Skeletal muscle satellite cell (primary cell): ENCODE results near the gene ZNF610.
A peak's percentile ranks its signal among the peaks of the same experiment; 100 is the strongest.
"Not testable (repeated sequence)": the region's sequence is repeated elsewhere in the genome, so short reads cannot be mapped to it uniquely, and the experiment has no call there.

Experiments used
- H3K27me3 ChIP-seq: 2 replicates; pipeline ENCODE4 v1.7.0; 2013; ENCODE audit warnings: low read length; ENCODE audit not compliant: control insufficient read depth, insufficient read depth
- H3K36me3 ChIP-seq: 2 replicates; pipeline ENCODE4 v1.7.0; 2013; ENCODE audit warnings: mild to moderate bottlenecking, control low read depth, low read length; ENCODE audit not compliant: insufficient read depth
- H3K4me1 ChIP-seq: 2 replicates; pipeline ENCODE4 v1.7.0; 2013; ENCODE audit warnings: low read length; ENCODE audit not compliant: control insufficient read depth, insufficient read depth
- H3K4me2 ChIP-seq: 2 replicates; pipeline ENCODE4 v1.7.0; 2013; ENCODE audit warnings: mild to moderate bottlenecking, low read length
- H3K4me3 ChIP-seq: 2 replicates; pipeline ENCODE4 v1.7.0; 2013; ENCODE audit warnings: low read length
- H3K9ac ChIP-seq: 2 replicates; pipeline ENCODE4 v1.7.0; 2013; ENCODE audit warnings: mild to moderate bottlenecking, low read depth, low read length, moderate library complexity
- H3K9me3 ChIP-seq: replicated peaks from 2 replicates; pipeline ENCODE4 v1.7.0; 2013; ENCODE audit warnings: mild to moderate bottlenecking, control low read depth, low read length

The ZNF610 gene

DNA sequence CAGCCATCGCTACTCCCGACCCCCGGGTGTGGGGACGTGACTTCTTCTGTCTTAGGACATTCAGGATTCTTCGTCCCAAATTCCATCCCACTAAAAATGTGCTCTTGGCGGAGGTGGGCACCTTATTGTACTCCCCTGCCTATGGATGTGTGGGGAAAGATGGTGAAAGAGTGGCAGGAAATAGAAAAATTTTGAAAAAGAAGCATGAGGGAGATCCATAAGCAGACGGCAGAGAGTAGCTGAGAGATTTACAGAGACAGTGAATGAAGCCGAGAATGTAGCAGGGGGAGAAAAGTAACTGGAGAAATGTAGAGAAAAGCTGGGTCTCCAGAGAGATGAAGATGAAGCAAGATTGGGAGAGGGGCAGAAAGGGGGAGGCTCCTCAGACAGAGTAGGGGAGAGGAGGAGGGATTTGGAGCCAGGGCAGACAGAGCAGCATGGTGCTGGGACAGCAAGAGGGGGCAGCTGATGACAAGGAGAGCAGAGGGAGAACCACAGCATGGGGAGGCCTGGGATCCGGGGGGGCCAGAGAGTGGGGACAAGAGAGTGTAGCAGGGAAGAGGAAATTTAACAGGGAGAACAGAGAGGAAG, 843 bp downstream of the ZNF610 start:
- Histone ChIP-seq H3K9ac (peak overlapping the region; percentile 99), H3K4me3 (peak overlapping the region; percentile 95), H3K27me3 (no peaks in the 10 kb centered on the region), H3K4me1 (no peaks in the 10 kb centered on the region), H3K36me3 (no peaks in the 10 kb centered on the region), H3K4me2 (peak overlapping the region; percentile 93), H3K9me3 (peaks cover 15% of the 10 kb centered on the region)

DNA sequence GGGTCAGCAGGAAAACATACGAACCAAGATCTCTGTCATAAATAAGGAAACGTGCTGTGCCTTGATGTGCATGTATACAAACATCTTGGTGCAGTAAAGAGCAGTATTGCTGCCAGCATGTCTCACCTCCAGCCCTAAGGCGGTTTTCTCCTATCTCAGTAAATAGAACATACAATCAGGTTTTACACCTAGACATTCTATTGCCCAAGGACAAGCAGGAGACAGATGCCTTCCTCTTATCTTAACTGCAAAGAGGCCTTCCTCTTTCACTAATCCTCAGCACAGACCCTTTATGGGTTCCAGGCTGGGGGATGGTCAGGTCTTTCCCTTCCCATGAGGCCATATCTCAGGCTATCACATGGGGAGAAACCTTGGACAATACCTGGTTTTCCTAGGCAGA, 3.0 kb downstream of the ZNF610 start:
- not testable (repeated sequence) for H3K27me3 ChIP-seq, H3K4me1 ChIP-seq, H3K9ac ChIP-seq, H3K36me3 ChIP-seq, H3K9me3 ChIP-seq, H3K4me2 ChIP-seq, H3K4me3 ChIP-seq

DNA sequence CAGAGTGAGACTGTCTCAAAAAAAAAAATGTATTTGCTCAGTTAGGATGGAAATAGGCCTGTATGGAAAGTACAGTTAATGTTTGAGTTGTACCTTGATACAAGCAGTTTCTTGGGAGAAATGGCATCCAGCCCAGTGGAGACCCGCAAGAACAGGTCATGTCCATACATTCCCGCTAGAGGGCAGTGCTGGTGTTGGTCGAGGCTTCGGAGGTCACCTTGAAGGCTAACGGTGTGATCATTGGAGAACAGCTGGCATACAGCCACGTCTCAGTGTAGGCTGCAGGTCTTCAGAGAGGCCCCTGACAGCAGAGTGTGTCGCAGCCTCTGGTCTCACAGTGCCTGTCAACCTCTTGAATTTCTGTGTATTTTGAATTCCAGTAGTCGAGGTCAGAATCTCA, 7.5 kb downstream of the ZNF610 start:
- no peak overlapping the region for H3K9ac ChIP-seq
- no peaks in the 10 kb centered on the region for H3K4me1 ChIP-seq
- no peak overlapping the region for H3K4me2 ChIP-seq
- H3K4me3 ChIP-seq = no peak overlapping the region
- H3K9me3 ChIP-seq = peaks cover 5% of the 10 kb centered on the region
- H3K36me3 ChIP-seq = no peaks in the 10 kb centered on the region
- H3K27me3 ChIP-seq = no peaks in the 10 kb centered on the region

DNA sequence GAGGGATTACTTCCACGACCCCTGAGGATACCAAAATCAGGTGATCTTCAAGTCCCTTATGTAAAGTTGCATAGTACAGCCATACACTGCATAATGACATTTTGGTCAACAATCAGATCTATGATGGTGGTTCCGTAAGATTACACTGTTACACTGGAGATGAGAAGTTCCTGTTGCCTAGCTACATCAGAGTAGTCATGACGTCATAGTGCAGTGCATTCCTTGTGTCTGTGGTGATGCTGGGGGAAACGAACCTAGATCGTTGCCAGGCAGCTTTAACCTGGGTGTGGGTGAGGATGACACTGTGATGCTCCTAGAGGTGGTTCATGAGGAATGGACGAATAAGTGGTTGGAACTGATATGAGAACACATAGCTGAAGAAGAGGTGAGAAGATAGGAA, 9.1 kb downstream of the ZNF610 start:
- Histone ChIP-seq H3K9ac (no peak overlapping the region), H3K4me3 (no peak overlapping the region), H3K4me2 (no peak overlapping the region), H3K4me1 (no peaks in the 10 kb centered on the region), H3K27me3 (no peaks in the 10 kb centered on the region), H3K9me3 (peaks cover 5% of the 10 kb centered on the region), H3K36me3 (no peaks in the 10 kb centered on the region)

DNA sequence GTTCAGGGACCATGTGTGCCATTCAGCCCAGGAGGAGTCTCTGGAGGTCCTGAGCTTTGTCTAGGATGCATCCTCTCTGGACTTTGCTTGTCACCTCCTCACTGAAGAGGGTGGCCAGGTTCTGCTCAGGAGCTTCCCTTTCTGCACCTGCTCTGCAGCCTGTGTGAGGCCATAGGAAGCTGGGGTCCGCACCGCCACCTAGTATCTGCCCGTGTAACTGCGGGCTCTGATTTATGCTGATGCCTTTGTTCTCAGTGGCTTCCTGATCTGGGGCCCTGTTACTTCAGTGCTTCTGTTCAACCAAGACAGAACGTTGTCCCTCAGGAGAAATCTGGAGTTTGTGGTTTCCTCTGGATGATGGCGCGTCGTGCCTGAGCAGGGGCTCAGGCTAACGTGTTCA, 15.5 kb downstream of the ZNF610 start:
- H3K36me3 ChIP-seq = peaks cover 3% of the 10 kb centered on the region
- no peak overlapping the region for H3K9ac ChIP-seq
- no peaks in the 10 kb centered on the region for H3K9me3 ChIP-seq
- no peaks in the 10 kb centered on the region for H3K27me3 ChIP-seq
- no peak overlapping the region for H3K4me2 ChIP-seq
- H3K4me1 ChIP-seq = no peaks in the 10 kb centered on the region
- H3K4me3 ChIP-seq = no peak overlapping the region

DNA sequence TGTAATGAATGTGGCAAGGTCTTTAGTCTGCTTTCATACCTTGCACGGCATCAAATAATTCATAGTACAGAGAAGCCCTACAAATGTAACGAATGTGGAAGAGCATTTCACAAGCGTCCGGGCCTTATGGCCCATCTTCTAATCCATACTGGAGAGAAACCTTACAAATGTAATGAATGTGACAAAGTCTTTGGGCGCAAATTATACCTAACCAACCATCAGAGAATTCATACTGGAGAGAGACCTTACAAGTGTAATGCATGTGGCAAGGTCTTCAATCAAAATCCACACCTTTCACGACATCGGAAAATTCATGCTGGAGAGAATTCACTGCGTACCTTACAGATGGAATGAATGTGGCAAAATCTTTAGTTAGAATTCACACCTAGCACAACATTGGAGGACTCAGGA, 30.4 kb downstream of the ZNF610 start:
- H3K4me2 ChIP-seq = no peak overlapping the region
- H3K9me3 ChIP-seq = peaks cover 30% of the 10 kb centered on the region
- no peak overlapping the region for H3K9ac ChIP-seq
- H3K4me3 ChIP-seq = no peak overlapping the region
- H3K27me3 ChIP-seq = no peaks in the 10 kb centered on the region
- no peaks in the 10 kb centered on the region for H3K4me1 ChIP-seq
- peaks cover 9% of the 10 kb centered on the region for H3K36me3 ChIP-seq

DNA sequence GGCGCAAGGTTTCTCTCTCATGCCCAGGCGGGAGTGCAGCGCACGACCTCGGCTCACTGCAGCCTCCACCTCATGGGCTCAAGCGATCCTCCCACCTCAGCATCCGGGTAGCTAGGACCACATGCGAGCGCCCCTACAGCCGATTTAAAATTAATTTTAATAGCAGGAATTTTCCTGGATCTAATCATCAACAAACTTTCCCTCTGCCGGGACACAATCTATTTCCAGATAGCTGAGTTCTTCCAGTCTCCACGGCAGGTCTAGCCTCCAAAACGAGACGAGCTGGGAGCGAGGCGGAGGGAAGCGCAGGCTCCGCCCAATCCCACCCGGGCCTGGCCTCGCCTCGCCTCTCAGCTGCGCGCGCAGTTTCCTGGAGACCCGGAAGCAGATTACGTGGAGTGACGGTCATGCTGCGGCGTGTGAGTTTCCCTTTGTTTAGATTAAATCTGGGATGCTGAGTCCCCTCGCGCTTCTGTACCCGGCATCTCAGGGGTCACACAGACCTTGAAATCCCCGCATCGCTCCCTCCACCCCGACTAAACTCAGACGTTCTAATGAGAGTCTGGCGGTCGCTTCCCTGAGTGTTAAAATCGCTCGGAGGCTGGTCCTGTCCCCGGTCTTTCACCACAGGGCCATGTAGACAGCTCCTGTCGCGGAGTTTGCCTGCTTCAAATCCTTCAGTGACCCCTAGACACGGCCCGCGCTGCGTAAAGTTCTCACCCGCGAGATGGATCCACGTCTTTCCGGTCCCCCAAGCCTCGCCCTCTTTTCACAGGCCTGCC, 33.7 kb downstream of the ZNF610 start, which contains the start of gene ZNF880:
Gene ZNF880, plus strand, starts transcription at position 365 of the 782 bp plus-strand sequence. Its CDS starts 43 bp downstream, at position 408.
- no peaks in the 10 kb centered on the region for H3K27me3 ChIP-seq

DNA sequence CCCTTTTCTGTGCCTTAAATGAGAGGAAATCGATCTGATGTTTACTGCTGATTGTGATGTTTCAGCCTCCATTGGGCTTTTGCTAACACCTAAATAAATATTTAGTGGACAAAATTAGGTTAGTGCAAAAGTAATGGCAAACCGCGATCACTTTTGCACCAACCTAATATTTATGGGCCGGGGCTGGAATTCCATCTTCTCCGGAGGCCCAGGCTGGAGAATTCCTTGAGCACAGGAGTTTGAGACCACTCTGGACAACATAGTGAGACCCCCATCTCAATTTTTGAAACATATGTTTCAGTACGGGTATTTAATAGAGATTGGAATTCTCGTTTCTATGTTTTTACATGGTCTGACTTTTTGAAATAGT, 34.3 kb downstream of the ZNF610 start:
- no peaks in the 10 kb centered on the region for H3K4me1 ChIP-seq
- H3K4me2 ChIP-seq = peak overlapping the region; percentile 87
- H3K4me3 ChIP-seq = peak overlapping the region; percentile 98
- H3K36me3 ChIP-seq = peaks cover 31% of the 10 kb centered on the region
- H3K9me3 ChIP-seq = peaks cover 28% of the 10 kb centered on the region
- no peaks in the 10 kb centered on the region for H3K27me3 ChIP-seq
- peak overlapping the region; percentile 99 for H3K9ac ChIP-seq

More for the DNA sequence above, 33.7 kb downstream of the ZNF610 start, which contains the start of gene ZNF880:
- Histone ChIP-seq H3K9ac (peak within 1 kb of the TSS; percentile 99), H3K4me1 (no peaks in the 10 kb centered on the region), H3K4me3 (peak within 1 kb of the TSS; percentile 98), H3K9me3 (peaks cover 32% of the 10 kb centered on the region), H3K36me3 (peaks cover 28% of the 10 kb centered on the region), H3K4me2 (peak within 1 kb of the TSS; percentile 87)

DNA sequence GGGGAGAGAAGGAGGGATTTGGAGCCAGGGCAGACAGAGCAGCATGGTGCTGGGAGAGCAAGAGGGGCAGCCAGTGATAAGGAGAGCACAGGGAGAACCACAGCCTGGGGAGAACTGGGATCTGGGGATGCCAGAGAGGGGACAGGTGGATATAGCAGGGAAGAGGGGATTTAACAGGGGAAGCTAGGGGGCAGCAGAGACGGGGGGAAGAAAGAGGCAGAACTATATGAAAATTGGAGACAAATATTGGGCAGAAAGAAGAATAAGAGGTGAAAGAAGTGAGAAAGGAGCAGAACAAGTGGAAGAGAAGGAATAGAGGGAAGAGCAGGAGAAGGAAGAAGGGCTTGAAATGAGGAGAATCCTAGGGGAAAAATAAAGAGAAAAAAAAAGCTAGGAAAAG, 55.1 kb downstream of the ZNF610 start:
- H3K4me3 ChIP-seq = no peak overlapping the region
- no peaks in the 10 kb centered on the region for H3K4me1 ChIP-seq
- H3K27me3 ChIP-seq = no peaks in the 10 kb centered on the region
- peaks cover 16% of the 10 kb centered on the region for H3K36me3 ChIP-seq
- no peak overlapping the region for H3K4me2 ChIP-seq
- H3K9me3 ChIP-seq = peaks cover 18% of the 10 kb centered on the region
- no peak overlapping the region for H3K9ac ChIP-seq

DNA sequence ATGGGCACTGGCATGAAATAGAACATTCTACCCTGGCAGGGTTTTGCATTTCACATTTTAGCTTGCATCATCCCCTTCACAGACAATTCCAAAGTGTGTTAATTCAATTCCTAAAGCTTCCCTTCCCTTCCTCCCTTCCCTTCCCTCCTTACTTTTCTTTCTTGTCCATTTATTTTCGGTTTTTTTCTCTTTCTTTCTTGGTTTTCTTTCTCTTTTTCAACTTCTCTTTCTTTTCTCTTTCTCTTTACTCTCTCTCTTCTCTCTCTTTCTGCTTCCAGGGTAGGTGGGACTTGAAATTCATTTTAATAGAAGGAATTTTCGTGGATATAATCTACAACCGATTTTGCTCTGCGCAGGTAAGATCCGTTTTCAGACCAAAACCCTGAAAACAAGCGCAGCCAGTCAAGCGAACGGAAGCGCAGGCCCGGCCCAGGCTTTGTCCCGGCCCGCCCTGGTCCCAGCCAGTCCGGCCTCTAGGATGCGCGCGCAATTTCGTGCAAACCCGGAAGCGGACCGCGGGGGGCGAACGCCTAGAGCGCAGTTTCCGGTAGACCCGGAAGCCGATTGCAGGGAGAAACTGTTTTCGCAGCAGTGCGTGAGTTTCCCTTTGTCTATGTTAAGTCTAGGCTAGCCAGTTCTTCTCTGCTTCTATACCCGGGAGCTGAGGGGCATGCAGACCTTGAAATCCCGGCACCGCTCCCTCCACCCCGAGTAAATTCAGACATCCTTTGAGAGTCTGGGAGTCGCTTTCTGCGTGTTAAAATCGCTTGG, 61.5 kb downstream of the ZNF610 start, which contains the start of gene ZNF528:
Gene ZNF528, plus strand, starts transcription at position 540 of the 771 bp plus-strand sequence. CDS start 4,165 bp downstream, outside the sequence.
- Histone ChIP-seq H3K4me3 (peak within 1 kb of the TSS; percentile 93), H3K36me3 (peaks cover 37% of the 10 kb centered on the region), H3K27me3 (no peaks in the 10 kb centered on the region), H3K4me2 (peak within 1 kb of the TSS; percentile 91), H3K9me3 (peaks cover 6% of the 10 kb centered on the region), H3K9ac (peak within 1 kb of the TSS; percentile 95), H3K4me1 (peaks cover 14% of the 10 kb centered on the region)

DNA sequence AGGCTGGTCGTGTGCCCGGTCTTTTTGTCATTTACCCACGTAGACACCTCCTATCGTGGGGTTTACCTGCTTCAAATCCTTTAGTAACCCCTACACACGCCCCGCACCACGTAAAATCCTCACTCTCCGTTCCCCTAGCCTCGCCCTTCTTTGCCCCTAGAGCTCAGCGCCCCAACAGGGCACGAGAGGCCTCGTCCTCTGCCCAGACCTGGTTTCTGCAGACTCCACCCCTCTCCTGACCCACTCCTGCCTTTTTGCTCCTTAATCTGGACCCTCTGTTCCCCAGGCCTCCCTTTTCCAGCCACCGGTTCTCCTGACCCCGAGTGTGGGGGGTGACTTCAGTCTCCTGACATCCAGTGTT, 62.0 kb downstream of the ZNF610 start:
- peak overlapping the region; percentile 95 for H3K9ac ChIP-seq
- H3K27me3 ChIP-seq = no peaks in the 10 kb centered on the region
- H3K4me2 ChIP-seq = peak overlapping the region; percentile 91
- peaks cover 14% of the 10 kb centered on the region for H3K4me1 ChIP-seq
- H3K9me3 ChIP-seq = peaks cover 6% of the 10 kb centered on the region
- peaks cover 42% of the 10 kb centered on the region for H3K36me3 ChIP-seq
- peak overlapping the region; percentile 93 for H3K4me3 ChIP-seq
